GM23338 (cell line): Measurements from ENCODE around the gene TBC1D3B. TPM values are rescaled to one million over a fixed set of nuclear protein-coding genes. Genes with fewer than 3 reads are reported as not detected.
"Not testable (repeated sequence)": the region's sequence is repeated elsewhere in the genome, so short reads cannot be mapped to it uniquely, and the experiment has no call there.

ENCODE experiments used
- ATAC-seq: fragments of 200-7000 bp; cut with Tn5 transposase; 3 replicates; pipeline ENCODE4 v1.9.1; 2020
- DNase-seq: peaks from one replicate; pipeline ENCODE4 v3.0.0-alpha.2; 2015; ENCODE audit warnings: low spot score
- H2AFZ ChIP-seq: fragments of 200-600 bp; sonication (generic); 2 replicates; pipeline ENCODE4 v1.8.0; 2016; ENCODE audit warnings: antibody characterized with exemption, mild to moderate bottlenecking, moderate library complexity
- H3F3A ChIP-seq: fragments of 200-600 bp; sonication (generic); replicated peaks from 2 replicates; pipeline ENCODE4 v1.8.0; 2017; ENCODE audit warnings: antibody characterized with exemption, mixed run types, low read depth
- H3K27ac ChIP-seq: fragments of 200-600 bp; sonication (generic); 2 replicates; pipeline ENCODE4 v1.6.1; 2016; ENCODE audit warnings: low read depth
- H3K27me3 ChIP-seq: fragments of 200-600 bp; sonication (generic); 2 replicates; pipeline ENCODE4 v1.8.0; 2016; ENCODE audit warnings: mild to moderate bottlenecking, mixed run types, moderate library complexity; ENCODE audit not compliant: insufficient read depth
- H3K36me3 ChIP-seq: fragments of 200-600 bp; sonication (generic); 2 replicates; pipeline ENCODE4 v1.8.0; 2016; ENCODE audit warnings: mild to moderate bottlenecking; ENCODE audit not compliant: insufficient read depth
- H3K4me1 ChIP-seq: fragments of 200-600 bp; sonication (generic); 2 replicates; pipeline ENCODE4 v1.8.0; 2016; ENCODE audit warnings: mild to moderate bottlenecking, moderate library complexity; ENCODE audit not compliant: insufficient read depth
- H3K4me2 ChIP-seq: fragments of 200-600 bp; sonication (generic); 2 replicates; pipeline ENCODE4 v1.7.1; 2017; ENCODE audit warnings: mixed run types
- H3K4me3 ChIP-seq: fragments of 200-600 bp; sonication (generic); 2 replicates; pipeline ENCODE4 v1.6.1; 2016; ENCODE audit warnings: mixed run types
- H3K79me2 ChIP-seq: fragments of 200-600 bp; sonication (generic); replicated peaks from 2 replicates; pipeline ENCODE4 v1.8.0; 2017; ENCODE audit warnings: mild to moderate bottlenecking; ENCODE audit not compliant: insufficient read depth
- H3K9me2 ChIP-seq: fragments of 200-600 bp; sonication (generic); 2 replicates; pipeline ENCODE4 v1.8.0; 2017; ENCODE audit not compliant: insufficient read depth
- H4K20me1 ChIP-seq: fragments of 200-600 bp; sonication (generic); replicated peaks from 2 replicates; pipeline ENCODE4 v1.8.0; 2017; ENCODE audit warnings: mild to moderate bottlenecking; ENCODE audit not compliant: insufficient read depth
- H3K27ac Mint-ChIP-seq: 2 replicates; pipeline ENCODE4 v1.8.0; 2020; ENCODE audit warnings: inconsistent platforms, mild to moderate bottlenecking, moderate library complexity, mixed read lengths
- H3K27me3 Mint-ChIP-seq: 3 replicates; pipeline ENCODE4 v1.8.0; 2022; ENCODE audit warnings: low read depth, mild to moderate bottlenecking, moderate library complexity, mixed read lengths, inconsistent platforms; ENCODE audit not compliant: insufficient read depth, poor library complexity
- H3K36me3 Mint-ChIP-seq: 3 replicates; pipeline ENCODE4 v1.8.0; 2021; ENCODE audit warnings: low read depth, mild to moderate bottlenecking, inconsistent platforms, moderate library complexity, mixed read lengths
- H3K4me1 Mint-ChIP-seq: 3 replicates; pipeline ENCODE4 v1.8.0; 2020; ENCODE audit warnings: mild to moderate bottlenecking, inconsistent platforms, mixed read lengths
- H3K4me3 Mint-ChIP-seq: 3 replicates; pipeline ENCODE4 v1.8.0; 2021; ENCODE audit warnings: moderate library complexity, mild to moderate bottlenecking, inconsistent platforms, mixed read lengths
- H3K9me3 Mint-ChIP-seq: 3 replicates; pipeline ENCODE4 v1.8.0; 2020; ENCODE audit warnings: moderate library complexity, mild to moderate bottlenecking, inconsistent platforms, mixed read lengths
- CREB1 ChIP-seq: fragments of 250-450 bp; sonication (Bioruptor Pico); IDR thresholded peaks from 2 replicates; pipeline ENCODE4 v1.5.0; 2020; ENCODE audit warnings: low read depth, mild to moderate bottlenecking, moderate library complexity
- polyA plus RNA-seq: library from polyadenylated mRNA; unstranded; fragments of >200 nt; fragmentation: Nextera tagmentation; extraction: Ambion mirVana; gene quantifications from 2 replicates; pipeline ENCODE4 v1.2.1, GENCODE V29; 2016
- total RNA-seq: library from RNA; depleted of rRNA; stranded (reverse); fragments of >200 nt; shearing (Covaris generic); gene quantifications from 2 replicates; pipeline ENCODE4 v1.2.3, GENCODE V29; 2014
- TF ChIP-seq, protein P1 (sequence below): fragments of 250-450 bp; sonication (Bioruptor Pico); IDR thresholded peaks from 2 replicates; pipeline ENCODE4 v1.5.0; 2020; ENCODE audit warnings: mild to moderate bottlenecking, moderate library complexity

Gene TBC1D3B
- total and polyA plus RNA-seq, 2 experiments from 2014 or later, result 0.95 to 1.3 TPM

- H3K36me3 Mint-ChIP-seq, ATAC-seq, H3K4me1 ChIP-seq, H2AFZ ChIP-seq, H3K9me3 Mint-ChIP-seq, H3K4me3 Mint-ChIP-seq, H3K4me2 ChIP-seq, H3K36me3 ChIP-seq, H3K27me3 Mint-ChIP-seq, H3K9me2 ChIP-seq, H3K4me3 ChIP-seq, H3K27ac ChIP-seq, H3K27ac Mint-ChIP-seq, H3F3A ChIP-seq, H4K20me1 ChIP-seq, H3K79me2 ChIP-seq, DNase-seq, H3K27me3 ChIP-seq: not testable (repeated sequence)
- peaks cover 10% of the 10 kb centered on the region; the same call in 2 of the 3 replicates for H3K4me1 Mint-ChIP-seq
These were observed 34.2 kb upstream of the TBC1D3B start, which contains the start of gene CCL4L2 for GRCh38 chr17:36210439-36211211. CCL4L2 (plus strand) TSS chr17:36211063.

GRCh38 chr17:36209575-36209974 lies 33.1 kb upstream of the TBC1D3B start:
- H3K9me3 Mint-ChIP-seq, result no peaks in the 10 kb centered on the region
- Histone ChIP-seq H3K9me2 (no peaks in the 10 kb centered on the region), H4K20me1 (no peaks in the 10 kb centered on the region), H3K4me3 (no peak overlapping the region), H2AFZ (no peak overlapping the region), H3K4me1 (no peaks in the 10 kb centered on the region), H3K79me2 (no peaks in the 10 kb centered on the region), H3K27me3 (no peaks in the 10 kb centered on the region), H3K4me2 (no peak overlapping the region), H3K27ac (no peak overlapping the region), H3F3A (no peaks in the 10 kb centered on the region), H3K36me3 (no peaks in the 10 kb centered on the region)
- H3K4me3 Mint-ChIP-seq, result no peak overlapping the region
- no peak for DNase-seq
- no peaks in the 10 kb centered on the region for H3K36me3 Mint-ChIP-seq
- no peak for ATAC-seq
- TF ChIP-seq, protein P1, sequence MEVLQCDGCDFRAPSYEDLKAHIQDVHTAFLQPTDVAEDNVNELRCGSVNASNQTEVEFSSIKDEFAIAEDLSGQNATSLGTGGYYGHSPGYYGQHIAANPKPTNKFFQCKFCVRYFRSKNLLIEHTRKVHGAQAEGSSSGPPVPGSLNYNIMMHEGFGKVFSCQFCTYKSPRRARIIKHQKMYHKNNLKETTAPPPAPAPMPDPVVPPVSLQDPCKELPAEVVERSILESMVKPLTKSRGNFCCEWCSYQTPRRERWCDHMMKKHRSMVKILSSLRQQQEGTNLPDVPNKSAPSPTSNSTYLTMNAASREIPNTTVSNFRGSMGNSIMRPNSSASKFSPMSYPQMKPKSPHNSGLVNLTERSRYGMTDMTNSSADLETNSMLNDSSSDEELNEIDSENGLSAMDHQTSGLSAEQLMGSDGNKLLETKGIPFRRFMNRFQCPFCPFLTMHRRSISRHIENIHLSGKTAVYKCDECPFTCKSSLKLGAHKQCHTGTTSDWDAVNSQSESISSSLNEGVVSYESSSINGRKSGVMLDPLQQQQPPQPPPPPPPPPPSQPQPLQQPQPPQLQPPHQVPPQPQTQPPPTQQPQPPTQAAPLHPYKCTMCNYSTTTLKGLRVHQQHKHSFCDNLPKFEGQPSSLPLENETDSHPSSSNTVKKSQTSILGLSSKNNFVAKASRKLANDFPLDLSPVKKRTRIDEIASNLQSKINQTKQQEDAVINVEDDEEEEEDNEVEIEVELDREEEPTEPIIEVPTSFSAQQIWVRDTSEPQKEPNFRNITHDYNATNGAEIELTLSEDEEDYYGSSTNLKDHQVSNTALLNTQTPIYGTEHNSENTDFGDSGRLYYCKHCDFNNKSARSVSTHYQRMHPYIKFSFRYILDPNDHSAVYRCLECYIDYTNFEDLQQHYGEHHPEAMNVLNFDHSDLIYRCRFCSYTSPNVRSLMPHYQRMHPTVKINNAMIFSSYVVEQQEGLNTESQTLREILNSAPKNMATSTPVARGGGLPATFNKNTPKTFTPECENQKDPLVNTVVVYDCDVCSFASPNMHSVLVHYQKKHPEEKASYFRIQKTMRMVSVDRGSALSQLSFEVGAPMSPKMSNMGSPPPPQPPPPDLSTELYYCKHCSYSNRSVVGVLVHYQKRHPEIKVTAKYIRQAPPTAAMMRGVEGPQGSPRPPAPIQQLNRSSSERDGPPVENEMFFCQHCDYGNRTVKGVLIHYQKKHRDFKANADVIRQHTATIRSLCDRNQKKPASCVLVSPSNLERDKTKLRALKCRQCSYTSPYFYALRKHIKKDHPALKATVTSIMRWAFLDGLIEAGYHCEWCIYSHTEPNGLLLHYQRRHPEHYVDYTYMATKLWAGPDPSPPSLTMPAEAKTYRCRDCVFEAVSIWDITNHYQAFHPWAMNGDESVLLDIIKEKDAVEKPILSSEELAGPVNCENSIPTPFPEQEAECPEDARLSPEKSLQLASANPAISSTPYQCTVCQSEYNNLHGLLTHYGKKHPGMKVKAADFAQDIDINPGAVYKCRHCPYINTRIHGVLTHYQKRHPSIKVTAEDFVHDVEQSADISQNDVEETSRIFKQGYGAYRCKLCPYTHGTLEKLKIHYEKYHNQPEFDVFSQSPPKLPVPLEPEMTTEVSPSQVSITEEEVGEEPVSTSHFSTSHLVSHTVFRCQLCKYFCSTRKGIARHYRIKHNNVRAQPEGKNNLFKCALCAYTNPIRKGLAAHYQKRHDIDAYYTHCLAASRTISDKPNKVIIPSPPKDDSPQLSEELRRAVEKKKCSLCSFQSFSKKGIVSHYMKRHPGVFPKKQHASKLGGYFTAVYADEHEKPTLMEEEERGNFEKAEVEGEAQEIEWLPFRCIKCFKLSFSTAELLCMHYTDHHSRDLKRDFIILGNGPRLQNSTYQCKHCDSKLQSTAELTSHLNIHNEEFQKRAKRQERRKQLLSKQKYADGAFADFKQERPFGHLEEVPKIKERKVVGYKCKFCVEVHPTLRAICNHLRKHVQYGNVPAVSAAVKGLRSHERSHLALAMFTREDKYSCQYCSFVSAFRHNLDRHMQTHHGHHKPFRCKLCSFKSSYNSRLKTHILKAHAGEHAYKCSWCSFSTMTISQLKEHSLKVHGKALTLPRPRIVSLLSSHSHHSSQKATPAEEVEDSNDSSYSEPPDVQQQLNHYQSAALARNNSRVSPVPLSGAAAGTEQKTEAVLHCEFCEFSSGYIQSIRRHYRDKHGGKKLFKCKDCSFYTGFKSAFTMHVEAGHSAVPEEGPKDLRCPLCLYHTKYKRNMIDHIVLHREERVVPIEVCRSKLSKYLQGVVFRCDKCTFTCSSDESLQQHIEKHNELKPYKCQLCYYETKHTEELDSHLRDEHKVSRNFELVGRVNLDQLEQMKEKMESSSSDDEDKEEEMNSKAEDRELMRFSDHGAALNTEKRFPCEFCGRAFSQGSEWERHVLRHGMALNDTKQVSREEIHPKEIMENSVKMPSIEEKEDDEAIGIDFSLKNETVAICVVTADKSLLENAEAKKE, result no peak
- TF ChIP-seq CREB1, result no peak
- H3K4me1 Mint-ChIP-seq, result peaks cover 10% of the 10 kb centered on the region; the same call in 2 of the 3 replicates
- H3K27me3 Mint-ChIP-seq, result peaks cover 1% of the 10 kb centered on the region
- no peak overlapping the region for H3K27ac Mint-ChIP-seq

DNA sequence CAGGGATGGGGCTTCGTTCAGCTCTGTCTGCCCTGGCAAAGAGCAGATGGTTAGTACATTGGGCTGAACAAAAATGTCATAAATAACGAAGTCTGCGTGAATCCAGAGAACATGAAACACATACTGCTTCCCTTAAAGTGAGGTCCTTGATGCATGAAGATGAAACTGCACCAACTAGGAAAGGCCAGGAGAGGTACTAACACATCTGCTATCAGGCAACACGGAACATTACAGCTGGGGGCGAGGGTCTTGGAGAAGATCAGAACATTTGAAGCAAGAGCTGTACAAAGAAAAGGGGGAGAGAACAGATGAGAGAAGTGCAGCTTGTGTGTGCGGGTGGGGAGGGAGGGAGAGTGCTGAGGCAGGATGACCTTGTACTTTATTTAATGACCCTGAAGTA lies 30.9 kb upstream of the TBC1D3B start:
- not testable (repeated sequence) for H3K27me3 ChIP-seq, H3K9me3 Mint-ChIP-seq, H3K4me2 ChIP-seq, H3K27me3 Mint-ChIP-seq, ATAC-seq, H3K4me3 ChIP-seq, H3K27ac ChIP-seq, DNase-seq, H3K36me3 Mint-ChIP-seq, H4K20me1 ChIP-seq, H3F3A ChIP-seq, H3K4me1 ChIP-seq, H3K27ac Mint-ChIP-seq, H3K79me2 ChIP-seq, H3K36me3 ChIP-seq, H3K9me2 ChIP-seq, H3K4me3 Mint-ChIP-seq, H2AFZ ChIP-seq
- H3K4me1 Mint-ChIP-seq, result peaks cover 11% of the 10 kb centered on the region

GRCh38 chr17:36206486-36206821 lies 30.0 kb upstream of the TBC1D3B start:
- not testable (repeated sequence) for H3K36me3 Mint-ChIP-seq, H3K36me3 ChIP-seq, DNase-seq, ATAC-seq, H3K27ac Mint-ChIP-seq, H3K4me3 Mint-ChIP-seq, H3K9me3 Mint-ChIP-seq, H3K4me2 ChIP-seq, H3K27me3 Mint-ChIP-seq, H3F3A ChIP-seq, H3K27me3 ChIP-seq, H3K4me1 Mint-ChIP-seq, H3K4me3 ChIP-seq, H3K9me2 ChIP-seq, H4K20me1 ChIP-seq, H3K27ac ChIP-seq, H3K4me1 ChIP-seq, H3K79me2 ChIP-seq, H2AFZ ChIP-seq
